Peyer's patch (tissue), 4 donors: ENCODE results near the gene HAUS6. TPM values are rescaled to one million over a fixed set of nuclear protein-coding genes. Genes with fewer than 3 reads are reported as not detected.
"Not testable (repeated sequence)": the region's sequence is repeated elsewhere in the genome, so short reads cannot be mapped to it uniquely, and the experiment has no call there.

Experiments used
- DNase-seq, 3 donors: peaks; one replicate each; pipeline ENCODE4 v3.0.0-alpha.2; 2017 to 2019
- H3K27ac ChIP-seq, 4 donors: fragments of 200-600 bp; sonication (generic); one replicate each; pipeline ENCODE4 v1.5.1; 2016 to 2019
- H3K27me3 ChIP-seq, 2 donors: fragments of 200-600 bp; sonication (generic); one replicate each; pipeline ENCODE4 v1.5.1; 2019
- H3K36me3 ChIP-seq, 3 donors: fragments of 200-600 bp; sonication (generic); one replicate each; pipeline ENCODE4 v1.5.1; 2016 to 2019
- H3K4me1 ChIP-seq, 4 donors: fragments of 200-600 bp; sonication (generic); one replicate each; pipeline ENCODE4 v1.5.1; 2016 to 2019
- H3K4me3 ChIP-seq, 4 donors: fragments of 200-600 bp; sonication (generic); 1 replicate in 3 of 4; 2 replicates in 1 of 4; pipeline ENCODE4 v1.5.1; 2016 to 2019; ENCODE audit warnings: mild to moderate bottlenecking in 1 of 4
- H3K9me3 ChIP-seq, 4 donors: fragments of 200-600 bp; sonication (generic); one replicate each; pipeline ENCODE4 v1.5.1; 2016 to 2019; ENCODE audit warnings: mild to moderate bottlenecking in 1 of 4
- CTCF ChIP-seq, 6 experiments: fragments of 450-650 bp in 4 of 6; fragments of 200-600 bp in 2 of 6; sonication (generic) in 1 of 6; IDR thresholded peaks; one replicate each; pipeline ENCODE4 v1.5.1; 2017 to 2019; ENCODE audit warnings: antibody characterized with exemption in 6 of 6, mild to moderate bottlenecking in 3 of 6, moderate library complexity in 1 of 6
- POLR2A ChIP-seq, 2 donors: fragments of 450-650 bp; IDR thresholded peaks; one replicate each; pipeline ENCODE4 v1.5.1; 2017; ENCODE audit warnings: antibody characterized with exemption in 2 of 2, mild to moderate bottlenecking in 2 of 2, moderate library complexity in 2 of 2
- total RNA-seq, 4 donors: library from RNA; depleted of rRNA; stranded (reverse); fragments of >200 nt; gene quantifications; one replicate each; pipeline ENCODE4 v1.1.0, GENCODE V29; 2016

Gene HAUS6
- total RNA-seq, 4 donors from 2014 or later = 5.9 to 31.4 (median 7.3) TPM

- no peaks in the 10 kb centered on the region for H3K9me3 ChIP-seq
- TF ChIP-seq CTCF (IDR thresholded peaks at IDR 0.05) = no peak
- TF ChIP-seq POLR2A (IDR thresholded peaks at IDR 0.05) = no peak
- no peak overlapping the region for H3K4me3 ChIP-seq
- H3K4me1 ChIP-seq = no peaks in the 10 kb centered on the region
- no peak overlapping the region for H3K27ac ChIP-seq
- H3K36me3 ChIP-seq = peaks cover 0 to 62% (median 0%) of the 10 kb centered on the region in 3 donors
- DNase-seq = no peak
- H3K27me3 ChIP-seq = no peaks in the 10 kb centered on the region
These were observed 12.1 kb upstream of the HAUS6 start for GRCh38 chr9:19114680-19115270.

- no peak overlapping the region for H3K27ac ChIP-seq
- no peaks in the 10 kb centered on the region for H3K4me1 ChIP-seq
- no peaks in the 10 kb centered on the region for H3K27me3 ChIP-seq
- no peak overlapping the region for H3K4me3 ChIP-seq
- DNase-seq = no peak
- TF ChIP-seq POLR2A (IDR thresholded peaks at IDR 0.05) = no peak
- no peak for TF ChIP-seq CTCF (IDR thresholded peaks at IDR 0.05)
- H3K9me3 ChIP-seq = no peaks in the 10 kb centered on the region
- peaks cover 0 to 56% (median 0%) of the 10 kb centered on the region in 3 donors for H3K36me3 ChIP-seq
These were observed 11.4 kb upstream of the HAUS6 start for GRCh38 chr9:19113964-19114679.

GRCh38 chr9:19113064-19113611, 10.4 kb upstream of the HAUS6 start:
- peaks cover 0 to 50% (median 0%) of the 10 kb centered on the region in 3 donors for H3K36me3 ChIP-seq
- H3K4me3 ChIP-seq, DNase-seq, H3K27me3 ChIP-seq, H3K9me3 ChIP-seq, H3K4me1 ChIP-seq, H3K27ac ChIP-seq: not testable (repeated sequence)

GRCh38 chr9:19108038-19108437, 5.3 kb upstream of the HAUS6 start:
- H3K4me1 ChIP-seq = no peaks in the 10 kb centered on the region
- H3K4me3 ChIP-seq = no peak overlapping the region
- H3K9me3 ChIP-seq = no peaks in the 10 kb centered on the region
- no peaks in the 10 kb centered on the region for H3K27me3 ChIP-seq
- H3K36me3 ChIP-seq = peaks cover 0 to 7% (median 0%) of the 10 kb centered on the region in 3 donors
- no peak for DNase-seq
- H3K27ac ChIP-seq = no peak overlapping the region
- TF ChIP-seq CTCF (IDR thresholded peaks at IDR 0.05) (no peak), POLR2A (IDR thresholded peaks at IDR 0.05) (no peak)

- Histone ChIP-seq H3K27ac (no peak overlapping the region), H3K9me3 (no peaks in the 10 kb centered on the region), H3K27me3 (no peaks in the 10 kb centered on the region), H3K36me3 (peaks cover 0 to 4% (median 0%) of the 10 kb centered on the region in 3 donors), H3K4me1 (peaks cover 0 to 22% (median 4%) of the 10 kb centered on the region in 4 donors), H3K4me3 (no peak overlapping the region)
- TF ChIP-seq CTCF (IDR thresholded peaks at IDR 0.05) (no peak), POLR2A (IDR thresholded peaks at IDR 0.05) (no peak)
- DNase-seq = peak in 1 of 3 donors; percentile 36
These were observed 2.0 kb upstream of the HAUS6 start for GRCh38 chr9:19104515-19105282.
